Measurements from ENCODE around the gene GALNT12.

GALNT12 gene

GRCh38 chr9:98855592-98855991, 48.1 kb downstream of the GALNT12 start:
- Histone ChIP-seq H3K4me1 (ENCODE audit: control insufficient read depth, insufficient read depth, low read length) (no peaks in the 10 kb centered on the region), H3K4me3 (ENCODE audit: low read depth, low read length) (no peak overlapping the region), H3K36me3 (ENCODE audit: control insufficient read depth in 2 of 2, insufficient read depth in 1 of 2, low read length in 2 of 2) (no peaks in the 10 kb centered on the region), H3K27ac (ENCODE audit: extremely low read depth, low read depth, low read length) (no peak overlapping the region), H3K9me3 (ENCODE audit: control insufficient read depth, insufficient read depth, low read depth, low read length) (no peaks in the 10 kb centered on the region)
- ChIA-PET POLR2A (no interaction called here), CTCF (interaction anchor here (0.7 to 1.2 kb wide), 2 partner anchors 143 to 145 kb away, joined by 3 read pairs; no protein-coding TSS in a partner anchor)
- no peak for TF ChIP-seq ZBTB20 (tag by site-specific recombination; IDR thresholded peaks at IDR 0.05)
- TF ChIP-seq ZNF274 (IDR thresholded peaks at IDR 0.05; ENCODE audit: low read length) = no peak
- no peak for TF ChIP-seq ZNF274 (tag by site-specific recombination; IDR thresholded peaks at IDR 0.05; ENCODE audit: borderline replicate concordance)
- TF ChIP-seq ZNF211 (tag by site-specific recombination; IDR thresholded peaks at IDR 0.05; ENCODE audit: low read depth) = no peak
- TF ChIP-seq IKZF3 (tag by site-specific recombination; IDR thresholded peaks at IDR 0.05) = no peak
- TF ChIP-seq ZBTB21 (tag by site-specific recombination; IDR thresholded peaks at IDR 0.05) = no peak
- no peak for TF ChIP-seq ZNF449 (tag by site-specific recombination; IDR thresholded peaks at IDR 0.05)

GRCh38 chr9:98856982-98857381, 49.5 kb downstream of the GALNT12 start:
- H3K27ac ChIP-seq (ENCODE audit: extremely low read depth, low read depth, low read length) = no peak overlapping the region
- POLR2A ChIA-PET = no interaction called here
- H3K36me3 ChIP-seq (ENCODE audit: control insufficient read depth in 2 of 2, insufficient read depth in 1 of 2, low read length in 2 of 2) = no peaks in the 10 kb centered on the region
- no peaks in the 10 kb centered on the region for H3K4me1 ChIP-seq (ENCODE audit: control insufficient read depth, insufficient read depth, low read length)
- H3K4me3 ChIP-seq (ENCODE audit: low read depth, low read length) = no peak overlapping the region
- CTCF ChIA-PET = interaction anchor here (0.5 to 1.6 kb wide), 5 partner anchors 8 to 141 kb away, joined by 3 to 8 read pairs (median 4); no protein-coding TSS in a partner anchor
- no peaks in the 10 kb centered on the region for H3K9me3 ChIP-seq (ENCODE audit: control insufficient read depth, insufficient read depth, low read depth, low read length)
- TF ChIP-seq ZSCAN16 (tag by site-specific recombination; IDR thresholded peaks at IDR 0.05) = no peak
- no peak for TF ChIP-seq ZNF155 (tag by site-specific recombination; IDR thresholded peaks at IDR 0.05)
- TF ChIP-seq ZNF621 (tag by site-specific recombination; IDR thresholded peaks at IDR 0.05) = no peak
- no peak for TF ChIP-seq GLIS1 (tag by site-specific recombination; IDR thresholded peaks at IDR 0.05)
- TF ChIP-seq ZBTB6 (tag by site-specific recombination; IDR thresholded peaks at IDR 0.05) = no peak
- TF ChIP-seq ZNF423 (tag by site-specific recombination; IDR thresholded peaks at IDR 0.05) = no peak
- no peak for TF ChIP-seq PRDM6 (tag by site-specific recombination; IDR thresholded peaks at IDR 0.05)
- no peak for TF ChIP-seq ATF2 (tag by site-specific recombination; IDR thresholded peaks at IDR 0.05; ENCODE audit: low read depth)
- no peak for TF ChIP-seq ZNF626 (tag by site-specific recombination; IDR thresholded peaks at IDR 0.05)
- no peak for TF ChIP-seq ZNF548 (tag by site-specific recombination; IDR thresholded peaks at IDR 0.05)
- TF ChIP-seq ZNF24 (tag by site-specific recombination; IDR thresholded peaks at IDR 0.05) = no peak
- no peak for TF ChIP-seq ZNF664 (tag by site-specific recombination; IDR thresholded peaks at IDR 0.05)
- TF ChIP-seq ZNF366 (tag by site-specific recombination; conservative IDR thresholded peaks at IDR 0.05) = no peak
- TF ChIP-seq REPIN1 (tag by site-specific recombination; IDR thresholded peaks at IDR 0.05; ENCODE audit: low read depth) = no peak

Data from HEK293 (cell line).